Duodenal mucosa (tissue), 2 donors: ENCODE data around the gene NOP14.
A peak's percentile ranks its signal among the peaks of the same experiment; 100 is the strongest.
"Not testable (repeated sequence)": the region's sequence is repeated elsewhere in the genome, so short reads cannot be mapped to it uniquely, and the experiment has no call there.

Source experiments
- H3K27ac ChIP-seq: one replicate; pipeline ENCODE4 v1.7.0; 2013; ENCODE audit warnings: low read depth, low read length
- H3K27me3 ChIP-seq, 2 donors: one replicate each; pipeline ENCODE4 v1.7.0; 2013; ENCODE audit warnings: low read length in 2 of 2, control low read depth in 1 of 2; ENCODE audit not compliant: insufficient read depth in 2 of 2, control insufficient read depth in 1 of 2
- H3K36me3 ChIP-seq, 2 donors: one replicate each; pipeline ENCODE4 v1.7.0; 2013; ENCODE audit warnings: low read length in 2 of 2, control low read depth in 1 of 2; ENCODE audit not compliant: insufficient read depth in 2 of 2, control insufficient read depth in 1 of 2
- H3K4me1 ChIP-seq, 2 donors: one replicate each; pipeline ENCODE4 v1.7.0; 2013; ENCODE audit warnings: low read length in 2 of 2, control low read depth in 1 of 2; ENCODE audit not compliant: insufficient read depth in 2 of 2, control insufficient read depth in 1 of 2
- H3K4me3 ChIP-seq, 2 donors: one replicate each; pipeline ENCODE4 v1.7.0; 2013; ENCODE audit warnings: low read length in 2 of 2, low read depth in 1 of 2
- H3K9ac ChIP-seq, 2 donors: one replicate each; pipeline ENCODE4 v1.7.0; 2013; ENCODE audit warnings: low read length in 2 of 2, low read depth in 1 of 2
- H3K9me3 ChIP-seq, 2 donors: one replicate each; pipeline ENCODE4 v1.7.0; 2013; ENCODE audit warnings: low read length in 2 of 2, control low read depth in 1 of 2; ENCODE audit not compliant: control insufficient read depth in 1 of 2

NOP14 gene

DNA sequence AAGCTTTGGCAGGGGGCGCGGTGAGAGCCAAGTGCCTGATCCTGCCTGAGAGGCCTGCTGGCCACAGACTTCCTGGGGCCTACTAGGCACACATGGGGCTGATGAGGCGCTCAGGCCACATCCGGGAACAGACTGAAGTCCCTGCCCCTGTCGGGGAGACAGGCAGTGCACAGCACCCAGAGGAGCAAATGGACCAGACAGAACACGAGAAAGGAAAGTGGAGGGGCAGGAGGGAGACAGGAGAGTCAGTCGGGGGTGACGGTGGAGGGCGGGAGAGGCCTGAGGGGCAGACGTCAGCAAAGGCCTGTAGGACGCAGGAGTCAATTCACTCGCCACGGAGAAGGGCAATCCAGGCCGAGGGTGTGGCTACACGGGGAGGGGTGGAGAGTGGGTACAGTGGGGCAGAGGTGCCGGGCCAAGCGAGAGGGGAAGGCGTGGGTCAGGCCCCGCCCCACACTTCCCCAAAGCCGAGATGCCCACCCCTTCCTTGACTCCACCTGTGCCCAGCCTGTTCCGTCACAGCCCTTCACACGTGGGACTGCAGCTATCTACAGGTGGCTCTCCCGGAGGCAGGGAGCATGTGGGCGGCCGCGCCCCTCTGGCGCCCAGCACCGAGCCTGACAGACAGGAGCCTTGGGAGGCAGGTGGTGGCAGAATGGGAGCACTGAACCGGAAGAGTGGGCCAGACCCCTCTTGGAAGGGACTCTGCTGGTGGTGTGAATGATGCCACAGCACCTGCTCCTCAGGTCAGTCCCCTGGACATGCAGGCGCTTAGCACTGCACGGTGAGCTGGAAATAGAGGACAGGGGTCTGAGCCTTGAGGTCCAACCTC, 20.5 kb downstream of the NOP14 start:
- no peaks in the 10 kb centered on the region for H3K27me3 ChIP-seq
- H3K27ac ChIP-seq: no peak overlapping the region
- peak overlapping the region in 1 of 2 donors; percentile 60 for H3K9ac ChIP-seq

GRCh38 chr4:2942037-2942531, 21.1 kb downstream of the NOP14 start:
- H3K27ac ChIP-seq: no peak overlapping the region

More for the DNA sequence above, 20.5 kb downstream of the NOP14 start:
- Histone ChIP-seq H3K9me3 (no peaks in the 10 kb centered on the region), H3K4me3 (no peak overlapping the region), H3K4me1 (peaks cover 9 to 19% of the 10 kb centered on the region in 2 donors), H3K36me3 (peaks cover 55 to 95% of the 10 kb centered on the region in 2 donors)

GRCh38 chr4:2941138-2942036, 21.8 kb downstream of the NOP14 start:
- H3K27me3 ChIP-seq: no peaks in the 10 kb centered on the region
- no peak overlapping the region for H3K4me3 ChIP-seq
- peaks cover 14 to 16% of the 10 kb centered on the region in 2 donors for H3K4me1 ChIP-seq
- H3K9ac ChIP-seq: no peak overlapping the region
- H3K36me3 ChIP-seq: peaks cover 43 to 91% of the 10 kb centered on the region in 2 donors
- H3K9me3 ChIP-seq: no peaks in the 10 kb centered on the region
- no peak overlapping the region for H3K27ac ChIP-seq

More at GRCh38 chr4:2942037-2942531, 21.1 kb downstream of the NOP14 start:
- Histone ChIP-seq H3K9me3 (no peaks in the 10 kb centered on the region), H3K9ac (peak overlapping the region in 1 of 2 donors; percentile 60), H3K36me3 (peaks cover 48 to 95% of the 10 kb centered on the region in 2 donors), H3K4me3 (no peak overlapping the region), H3K27me3 (no peaks in the 10 kb centered on the region), H3K4me1 (peaks cover 14 to 18% of the 10 kb centered on the region in 2 donors)

DNA sequence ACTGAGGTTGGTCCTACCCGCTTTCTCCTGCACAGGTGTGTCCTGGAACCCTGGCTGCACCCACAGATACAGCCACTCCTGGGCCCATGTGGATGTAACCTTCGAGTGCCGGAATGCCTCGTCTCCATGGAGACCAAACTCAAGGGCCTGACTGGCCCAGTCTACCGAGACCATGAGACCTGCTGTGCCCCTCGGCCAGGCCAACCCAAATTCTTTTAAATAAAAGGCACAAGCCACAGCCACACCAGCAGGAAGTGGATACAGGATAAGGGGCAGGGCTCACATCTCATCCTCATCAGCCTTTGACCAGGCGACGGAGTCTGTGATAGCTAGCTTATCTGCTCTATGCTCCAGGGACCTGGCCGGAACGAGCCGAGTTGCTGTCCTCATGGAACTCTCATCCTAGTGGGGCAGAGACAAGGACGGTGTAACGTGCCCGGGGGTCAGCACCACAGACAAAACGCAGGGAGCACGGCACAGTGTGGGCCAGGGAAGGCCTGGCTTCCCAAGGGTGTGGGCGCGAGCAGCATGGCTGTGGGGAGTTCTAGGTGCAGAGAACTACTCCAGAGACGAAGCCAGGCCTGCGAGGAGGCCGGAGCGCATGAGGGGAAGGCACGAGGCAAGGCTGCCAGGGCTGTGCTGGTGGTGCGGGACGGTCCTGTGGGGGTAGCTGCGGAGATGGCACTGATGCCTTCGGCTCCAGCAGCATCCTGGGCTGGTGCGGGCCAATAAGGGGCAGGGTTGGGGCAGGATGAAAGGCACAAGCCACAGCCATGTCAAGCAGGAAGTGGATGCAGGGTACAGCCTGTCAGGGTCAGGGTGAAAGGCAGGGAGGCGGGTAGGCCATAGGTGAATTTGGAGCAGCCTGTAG, 22.7 kb downstream of the NOP14 start:
- no peaks in the 10 kb centered on the region for H3K27me3 ChIP-seq
- no peak overlapping the region for H3K4me3 ChIP-seq
- no peak overlapping the region for H3K9ac ChIP-seq
- no peak overlapping the region for H3K27ac ChIP-seq
- peaks cover 21 to 24% of the 10 kb centered on the region in 2 donors for H3K4me1 ChIP-seq
- H3K36me3 ChIP-seq: peaks cover 37 to 82% of the 10 kb centered on the region in 2 donors
- no peaks in the 10 kb centered on the region for H3K9me3 ChIP-seq

- Histone ChIP-seq H3K27ac (no peak overlapping the region), H3K9ac (no peak overlapping the region), H3K36me3 (peaks cover 28 to 73% of the 10 kb centered on the region in 2 donors)
Measured at GRCh38 chr4:2939383-2940243, 23.6 kb downstream of the NOP14 start.

GRCh38 chr4:2938906-2939305, 24.3 kb downstream of the NOP14 start:
- Histone ChIP-seq H3K9ac (no peak overlapping the region), H3K27me3 (no peaks in the 10 kb centered on the region), H3K4me1 (peaks cover 23 to 29% of the 10 kb centered on the region in 2 donors)

More at GRCh38 chr4:2939383-2940243, 23.6 kb downstream of the NOP14 start:
- peaks cover 23 to 29% of the 10 kb centered on the region in 2 donors for H3K4me1 ChIP-seq
- H3K27me3 ChIP-seq: no peaks in the 10 kb centered on the region
- H3K4me3 ChIP-seq: no peak overlapping the region
- H3K9me3 ChIP-seq: no peaks in the 10 kb centered on the region

DNA sequence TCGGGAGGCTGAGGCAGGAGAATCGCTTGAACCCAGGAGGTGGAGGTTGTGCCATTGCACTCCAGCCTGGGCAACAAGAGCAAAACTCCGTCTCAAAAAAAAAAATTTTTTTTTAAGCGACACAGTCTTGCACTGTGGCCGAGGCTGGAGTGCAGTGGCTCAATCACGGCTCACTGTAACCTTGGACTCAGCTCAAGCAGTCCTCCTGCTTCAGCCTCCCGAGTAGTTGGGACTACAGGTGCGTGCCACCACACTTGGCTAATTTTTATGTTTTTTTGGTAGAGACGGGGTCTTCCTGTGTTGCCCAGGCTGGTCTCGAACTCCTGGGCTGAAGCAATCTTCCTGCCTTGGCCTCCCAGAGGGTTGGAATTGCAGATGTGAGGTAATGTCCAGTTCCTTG, 24.8 kb downstream of the NOP14 start:
- Histone ChIP-seq H3K4me1 (peaks cover 26 to 33% of the 10 kb centered on the region in 2 donors), H3K36me3 (peaks cover 27 to 64% of the 10 kb centered on the region in 2 donors)
- not testable (repeated sequence) for H3K27me3 ChIP-seq, H3K9me3 ChIP-seq, H3K27ac ChIP-seq, H3K9ac ChIP-seq, H3K4me3 ChIP-seq

More at GRCh38 chr4:2938906-2939305, 24.3 kb downstream of the NOP14 start:
- Histone ChIP-seq H3K9me3 (no peaks in the 10 kb centered on the region), H3K4me3 (no peak overlapping the region), H3K27ac (no peak overlapping the region), H3K36me3 (peaks cover 27 to 69% of the 10 kb centered on the region in 2 donors)

DNA sequence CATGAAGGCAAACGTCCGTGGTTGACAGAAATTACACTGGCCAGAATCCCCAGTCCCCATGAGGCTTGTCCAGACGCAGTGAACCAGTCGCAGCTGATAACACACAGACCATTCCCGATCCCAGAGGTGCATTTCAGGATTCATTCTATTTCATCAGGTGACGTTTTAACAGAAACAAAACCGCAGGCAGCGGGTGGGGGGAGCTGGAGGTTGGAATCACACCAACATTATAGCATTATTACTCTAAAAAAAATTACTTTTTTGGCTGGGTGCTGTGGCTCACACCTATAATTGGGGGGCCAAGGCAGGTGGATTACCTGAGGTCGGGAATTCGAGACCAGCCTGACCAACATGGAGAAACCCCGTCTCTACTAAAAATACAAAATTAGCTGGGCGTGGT, 25.2 kb downstream of the NOP14 start:
- H3K9me3 ChIP-seq: no peaks in the 10 kb centered on the region
- H3K27me3 ChIP-seq: no peaks in the 10 kb centered on the region
- no peak overlapping the region for H3K4me3 ChIP-seq
- H3K9ac ChIP-seq: no peak overlapping the region
- no peak overlapping the region for H3K27ac ChIP-seq
- H3K4me1 ChIP-seq: peaks cover 30 to 33% of the 10 kb centered on the region in 2 donors
- H3K36me3 ChIP-seq: peaks cover 27 to 60% of the 10 kb centered on the region in 2 donors
